HG02642 (cell line): ENCODE measurements around the gene KLC4.

ENCODE experiments used
- ATAC-seq: cut with Tn5 transposase; IDR thresholded peaks from one replicate; pipeline ENCODE4 v1.9.1; 2021; ENCODE audit warnings: mild to moderate bottlenecking; ENCODE audit not compliant: unreplicated experiment, poor library complexity

Gene KLC4

DNA sequence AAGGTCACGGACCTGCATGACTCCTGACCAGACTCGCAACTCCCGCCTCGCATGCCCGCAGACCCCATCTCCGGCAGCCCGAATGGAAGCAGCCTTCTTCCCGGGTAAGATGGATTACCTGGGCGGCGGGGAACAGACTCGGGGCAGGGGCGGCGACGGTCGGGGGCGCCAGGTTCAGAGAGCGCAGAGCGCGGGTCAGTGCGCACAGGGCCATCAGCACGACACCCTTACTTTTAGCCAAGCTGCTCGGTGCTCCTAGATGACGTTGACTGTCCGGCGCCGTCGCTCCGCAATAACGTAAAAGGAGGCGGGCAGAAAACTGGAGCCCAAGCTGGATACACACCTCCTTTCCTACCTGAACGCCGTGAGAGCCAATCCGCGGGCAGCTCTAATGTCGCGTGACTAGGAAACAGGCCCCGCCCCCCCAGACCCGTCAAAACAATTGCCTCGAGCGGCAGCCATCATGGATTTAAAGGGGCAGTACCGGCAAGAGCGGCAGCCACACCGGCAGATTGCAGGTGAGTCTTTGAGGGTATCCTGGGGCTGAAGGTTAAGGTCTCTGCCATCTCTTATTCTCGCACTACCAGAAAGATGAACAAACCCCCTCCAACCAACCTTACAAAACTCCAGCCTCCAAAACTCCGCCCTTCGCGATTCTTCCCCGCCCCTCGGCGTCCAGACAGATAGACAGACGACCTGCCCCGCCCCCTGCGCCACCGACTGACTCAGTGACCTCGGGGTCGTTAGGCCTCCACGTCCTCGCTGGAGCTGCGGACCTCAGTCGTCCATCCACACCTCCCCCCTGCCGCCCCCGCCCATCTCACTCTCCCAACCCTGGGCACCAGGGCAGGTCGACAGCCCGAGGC, at the start of gene KLC4, which contains the start of gene MRPL2:
KLC4 (plus strand) TSS at position 464 of the 866 bp plus-strand sequence. CDS start 1,705 bp downstream, outside the sequence.
MRPL2 (minus strand) TSS at position 267 of the 866 bp plus-strand sequence; CDS start at position 214, 53 bp downstream.
- peak; percentile 85 for ATAC-seq

GRCh38 chr6:43011207-43011606, 48.2 kb upstream of the KLC4 start:
- no peak for ATAC-seq

GRCh38 chr6:43012364-43012763, 47.1 kb upstream of the KLC4 start:
- no peak for ATAC-seq

DNA sequence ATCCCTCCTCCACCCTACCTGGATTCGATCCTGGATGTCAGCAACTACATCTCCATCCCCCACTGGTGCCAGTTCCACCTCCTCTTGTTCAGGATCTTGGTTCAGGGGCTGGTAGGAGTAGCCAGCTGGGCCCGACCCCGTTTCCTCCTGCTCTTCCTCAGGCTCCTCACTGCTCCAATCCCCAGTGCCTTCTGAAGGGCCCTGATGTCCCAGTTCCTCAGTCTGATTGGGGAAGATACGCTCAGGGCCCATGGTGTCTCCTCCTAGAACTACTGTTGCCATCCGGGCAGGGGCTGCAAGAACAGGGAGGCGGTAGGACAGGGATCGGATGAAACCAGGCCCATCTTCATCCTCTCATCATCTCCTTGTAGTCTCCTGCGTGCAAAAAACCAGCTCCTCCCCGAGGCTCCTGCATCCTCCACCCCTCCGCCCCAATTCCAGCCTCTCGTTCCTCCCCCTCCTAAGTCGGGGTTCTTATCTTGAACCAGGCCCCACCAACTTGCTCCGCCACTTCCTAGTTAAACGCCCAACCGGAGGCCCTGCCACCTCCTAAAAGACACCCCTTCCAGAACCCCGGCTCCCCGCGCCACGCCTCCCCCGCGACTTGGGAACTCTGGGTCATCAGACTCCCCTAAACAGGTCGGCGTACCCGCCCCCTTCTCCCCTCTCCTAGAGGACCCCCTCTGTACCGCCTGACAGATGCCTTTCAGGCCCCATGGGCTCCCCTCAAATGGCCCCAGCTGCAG, 46.2 kb upstream of the KLC4 start:
- no peak for ATAC-seq

- ATAC-seq, result peak; percentile 95
Observed at GRCh38 chr6:43013843-43014433, 45.5 kb upstream of the KLC4 start, which contains the start of the genes KLHDC3 and MEA1. Gene KLHDC3, plus strand, starts transcription at chr6:43014249. Its CDS starts 2,944 bp downstream, at chr6:43017193. Gene MEA1, minus strand, starts transcription at chr6:43013946. Its CDS starts 133 bp downstream, at chr6:43013813.

GRCh38 chr6:43014434-43014909, 45.0 kb upstream of the KLC4 start:
- no peak for ATAC-seq

GRCh38 chr6:43016176-43016942, 43.1 kb upstream of the KLC4 start:
- ATAC-seq, result no peak

- no peak for ATAC-seq
Observed at GRCh38 chr6:43016943-43017334, 42.5 kb upstream of the KLC4 start.

- no peak for ATAC-seq
Observed at GRCh38 chr6:43019152-43019551, 40.3 kb upstream of the KLC4 start.

GRCh38 chr6:43020052-43020705, 39.3 kb upstream of the KLC4 start:
- ATAC-seq, result no peak

DNA sequence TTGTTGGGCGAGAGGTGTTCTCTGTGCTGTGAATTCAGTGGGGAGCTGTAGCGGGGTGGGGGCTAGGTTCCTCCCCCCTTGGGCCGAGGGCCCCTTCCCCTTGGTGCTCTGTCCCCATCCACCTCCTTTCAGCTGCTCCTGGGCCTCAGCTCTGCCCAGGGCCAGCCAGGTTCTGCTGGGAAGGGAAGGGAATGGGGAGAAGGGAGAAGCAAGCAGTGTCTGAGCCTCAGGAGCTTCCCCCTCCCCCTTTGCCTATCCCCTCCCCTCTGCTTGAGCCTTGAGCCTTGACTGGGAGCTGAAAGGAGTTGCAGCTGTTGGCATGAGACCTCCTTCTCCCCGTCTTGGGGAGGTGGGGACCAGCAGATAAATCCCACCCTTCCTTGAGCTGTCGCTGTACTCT, 38.6 kb upstream of the KLC4 start:
- no peak for ATAC-seq

DNA sequence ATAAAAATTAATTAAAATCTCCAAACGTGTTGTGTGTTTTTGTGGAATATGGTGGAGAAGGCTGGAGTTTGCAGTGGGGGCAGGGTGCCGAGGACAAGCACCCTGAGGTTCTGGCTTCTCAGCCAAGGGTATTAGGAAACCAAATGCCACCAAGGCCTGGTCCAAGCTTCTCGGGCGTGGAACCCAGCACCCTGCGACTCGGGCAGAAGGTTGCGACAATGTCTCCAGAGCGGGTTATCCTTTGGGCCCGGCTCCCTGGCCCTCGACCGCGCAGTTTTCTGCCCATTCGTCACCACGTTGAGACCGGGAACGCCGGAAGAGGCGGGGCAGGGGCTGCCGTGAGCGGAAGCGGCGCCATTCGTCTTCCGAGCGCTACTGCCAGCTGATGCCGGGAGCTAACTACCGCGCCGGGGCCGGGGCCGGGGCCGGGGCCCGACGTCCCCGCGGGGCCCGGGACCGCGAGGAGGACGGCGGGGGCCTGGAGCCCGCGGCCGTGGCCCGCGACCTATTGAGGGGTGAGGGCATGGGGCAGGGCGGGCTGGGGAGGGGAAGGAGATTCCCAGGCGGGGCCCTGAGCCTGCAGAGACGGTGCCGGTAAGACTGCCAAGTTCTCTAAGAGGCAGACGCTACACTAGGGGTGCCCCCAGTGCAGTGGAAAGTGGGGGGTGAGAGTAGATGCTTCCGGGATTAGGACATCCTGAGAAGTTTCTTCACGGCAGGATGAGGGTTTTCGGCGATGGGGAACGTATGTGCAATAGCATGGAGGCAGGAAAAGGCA, 38.0 kb upstream of the KLC4 start, which contains the start of gene RRP36:
RRP36 (plus strand) TSS at position 354 of the 778 bp plus-strand sequence; CDS start at position 386, 32 bp downstream.
- peak; percentile 79 for ATAC-seq

DNA sequence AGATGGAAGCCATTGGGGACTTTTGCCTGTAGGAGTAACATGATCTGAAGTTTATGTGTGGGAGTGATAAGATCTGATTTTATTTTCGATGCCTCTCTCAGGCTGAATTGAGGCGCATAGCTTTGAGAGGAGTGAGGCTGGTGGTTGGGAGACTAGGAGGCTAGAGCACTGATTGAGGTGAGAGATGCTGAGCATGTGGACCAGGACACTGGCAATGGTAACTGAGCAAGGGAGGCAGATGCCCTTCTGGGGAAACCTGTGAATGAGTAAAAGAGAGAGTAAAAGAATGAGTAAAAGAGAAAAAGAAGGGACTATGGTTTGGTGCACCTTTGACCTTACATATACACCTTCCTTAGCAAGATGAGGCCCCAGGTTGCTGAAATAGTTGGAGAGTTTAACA, 35.0 kb upstream of the KLC4 start:
- ATAC-seq, result no peak

DNA sequence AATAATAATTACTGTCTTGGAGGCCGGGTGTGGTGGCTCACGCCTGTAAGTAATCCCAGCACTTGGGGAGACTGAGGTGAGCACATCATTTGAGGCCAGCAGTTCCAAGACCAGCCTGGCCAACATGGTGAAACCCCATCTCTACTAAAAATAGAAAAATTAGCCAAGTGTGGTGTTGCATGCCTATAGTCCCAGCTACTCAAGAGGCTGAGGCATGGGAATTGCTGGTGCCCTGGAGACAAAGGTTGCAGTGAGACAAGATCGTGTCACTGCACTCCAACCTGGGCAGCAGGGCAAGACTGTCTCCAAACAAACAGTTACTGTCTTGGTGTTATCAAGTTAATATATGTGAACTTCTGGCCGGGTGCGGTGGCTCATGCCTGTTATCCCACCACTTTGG, 33.1 kb upstream of the KLC4 start:
- no peak for ATAC-seq

DNA sequence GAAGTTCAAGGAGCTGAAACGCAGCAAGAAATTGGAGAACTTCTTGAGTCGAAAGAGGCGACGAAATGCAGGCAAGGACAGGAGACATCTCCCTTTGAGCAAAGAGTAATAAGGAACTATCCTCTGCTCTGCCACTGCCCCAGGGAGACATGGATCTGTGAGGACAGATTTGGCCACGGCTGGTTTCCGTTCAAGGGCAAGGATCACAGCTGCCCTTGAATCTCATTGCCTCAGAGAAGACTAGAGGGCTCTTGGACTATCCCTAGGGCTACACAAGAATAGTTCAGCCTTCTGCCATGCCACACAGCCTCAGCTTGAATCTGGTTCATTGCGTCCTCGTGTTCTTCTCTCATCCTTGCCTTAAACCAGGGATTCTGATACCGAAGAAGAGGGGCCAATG, 30.3 kb upstream of the KLC4 start:
- ATAC-seq, result no peak

- ATAC-seq, result no peak
Observed at GRCh38 chr6:43032326-43032725, 27.1 kb upstream of the KLC4 start.

DNA sequence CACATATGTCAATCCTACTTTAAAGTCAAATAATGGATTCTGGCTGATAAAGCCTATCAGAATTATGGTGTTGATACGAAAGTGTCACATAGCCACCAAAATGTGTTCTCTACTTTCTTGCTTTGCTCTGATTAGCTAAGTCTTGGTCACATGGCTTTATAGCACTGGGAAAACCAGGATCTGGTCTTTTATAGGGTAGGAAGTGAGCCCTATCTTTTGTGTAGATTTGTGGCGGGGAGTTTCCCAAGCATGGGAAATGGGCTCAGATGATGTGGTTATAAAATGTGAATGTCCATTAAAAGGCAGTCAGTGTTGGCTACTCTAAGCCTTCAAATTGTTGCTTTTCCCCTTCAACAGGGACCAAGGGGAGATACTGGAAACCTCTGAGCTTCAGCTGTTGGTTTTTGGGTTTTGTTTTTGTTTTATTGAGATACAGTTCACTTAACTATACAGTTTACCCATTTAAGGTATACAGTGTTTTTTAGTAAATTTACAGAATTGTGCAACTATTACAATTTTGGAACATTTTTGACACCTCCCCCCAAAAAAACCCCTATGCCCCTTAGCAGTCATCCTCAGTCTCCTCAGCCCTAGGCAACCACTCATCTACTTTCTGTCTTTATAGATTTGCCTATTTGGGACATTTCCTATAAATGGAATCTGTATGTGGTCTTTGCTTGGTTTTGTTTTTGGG, 25.8 kb upstream of the KLC4 start:
- no peak for ATAC-seq

GRCh38 chr6:43034190-43034525, 25.3 kb upstream of the KLC4 start:
- no peak for ATAC-seq
